ENCODE results near the gene UBE3A.
A peak's percentile ranks its signal among the peaks of the same experiment; 100 is the strongest.

The UBE3A gene

GRCh38 chr15:25437777-25438600 lies 835 bp downstream of the UBE3A start:
- peak overlapping the region; percentile 97 for H3K27ac ChIP-seq
- H3K4me3 ChIP-seq (ENCODE audit: low read depth, low read length) = peak overlapping the region; percentile 80
- peak; percentile 12 for DNase-seq
- in situ Hi-C loops (cut with HindIII; ENCODE audit: low pct_ligation_motif_present, low sequenced_read_pairs) = no loop called here
- no peaks in the 10 kb centered on the region for H3K36me3 ChIP-seq (replicated peaks)
- no peak for TF ChIP-seq CTCF (IDR thresholded peaks at IDR 0.05; ENCODE audit: low read depth, low read length, missing control alignments)
- H3K27me3 ChIP-seq (replicated peaks) = no peaks in the 10 kb centered on the region

- in situ Hi-C loops (cut with HindIII; ENCODE audit: low pct_ligation_motif_present, low sequenced_read_pairs) = no loop called here
- peak overlapping the region; percentile 80 for H3K4me3 ChIP-seq (ENCODE audit: low read depth, low read length)
Observed at GRCh38 chr15:25436707-25437106, 2.1 kb downstream of the UBE3A start.

GRCh38 chr15:25435474-25436243 lies 3.2 kb downstream of the UBE3A start:
- no peak for TF ChIP-seq CTCF (IDR thresholded peaks at IDR 0.05; ENCODE audit: low read depth, low read length, missing control alignments)
- Histone ChIP-seq H3K36me3 (replicated peaks) (no peaks in the 10 kb centered on the region), H3K27me3 (replicated peaks) (no peaks in the 10 kb centered on the region), H3K4me3 (ENCODE audit: low read depth, low read length) (no peak overlapping the region), H3K27ac (no peak overlapping the region)
- no peak for DNase-seq
- in situ Hi-C loops (cut with HindIII; ENCODE audit: low pct_ligation_motif_present, low sequenced_read_pairs) = no loop called here

More at GRCh38 chr15:25436707-25437106, 2.1 kb downstream of the UBE3A start:
- Histone ChIP-seq H3K27ac (no peak overlapping the region), H3K36me3 (replicated peaks) (no peaks in the 10 kb centered on the region), H3K27me3 (replicated peaks) (no peaks in the 10 kb centered on the region)
- TF ChIP-seq CTCF (IDR thresholded peaks at IDR 0.05; ENCODE audit: low read depth, low read length, missing control alignments) = no peak
- no peak for DNase-seq

GRCh38 chr15:25433118-25433865 lies 5.5 kb downstream of the UBE3A start:
- no peak overlapping the region for H3K4me3 ChIP-seq (ENCODE audit: low read depth, low read length)
- DNase-seq = no peak
- no peaks in the 10 kb centered on the region for H3K27me3 ChIP-seq (replicated peaks)
- no peak for TF ChIP-seq CTCF (IDR thresholded peaks at IDR 0.05; ENCODE audit: low read depth, low read length, missing control alignments)
- no peak overlapping the region for H3K27ac ChIP-seq
- in situ Hi-C loops (cut with HindIII; ENCODE audit: low pct_ligation_motif_present, low sequenced_read_pairs) = no loop called here
- H3K36me3 ChIP-seq (replicated peaks) = no peaks in the 10 kb centered on the region

GRCh38 chr15:25431836-25432561 lies 6.8 kb downstream of the UBE3A start:
- Histone ChIP-seq H3K27me3 (replicated peaks) (no peaks in the 10 kb centered on the region), H3K36me3 (replicated peaks) (no peaks in the 10 kb centered on the region), H3K4me3 (ENCODE audit: low read depth, low read length) (no peak overlapping the region), H3K27ac (no peak overlapping the region)
- no peak for DNase-seq
- in situ Hi-C loops (cut with HindIII; ENCODE audit: low pct_ligation_motif_present, low sequenced_read_pairs) = no loop called here
- no peak for TF ChIP-seq CTCF (IDR thresholded peaks at IDR 0.05; ENCODE audit: low read depth, low read length, missing control alignments)
